Endodermal cell (in vitro differentiated cells): Measurements from ENCODE around the gene DYNLL2. TPM values are rescaled to one million over a fixed set of nuclear protein-coding genes. Genes with fewer than 3 reads are reported as not detected.

ENCODE experiments used
- DNase-seq: peaks from one replicate; pipeline ENCODE4 v3.0.0-alpha.2; 2017
- H3K27ac ChIP-seq: 2 replicates; pipeline ENCODE4 v1.5.1; 2013; ENCODE audit warnings: mild to moderate bottlenecking, low read depth, low read length, moderate library complexity
- H3K27me3 ChIP-seq: 2 replicates; pipeline ENCODE4 v1.6.1; 2013; ENCODE audit warnings: mild to moderate bottlenecking, low read length, moderate library complexity; ENCODE audit not compliant: insufficient read depth, control insufficient read depth, poor library complexity, severe bottlenecking
- H3K36me3 ChIP-seq: 2 replicates; pipeline ENCODE4 v1.7.0; 2013; ENCODE audit warnings: mild to moderate bottlenecking, low read length, moderate library complexity; ENCODE audit not compliant: control insufficient read depth, insufficient read depth
- H3K4me1 ChIP-seq: one replicate; pipeline ENCODE4 v1.7.0; 2013; ENCODE audit warnings: low read length; ENCODE audit not compliant: control insufficient read depth, insufficient read depth
- H3K4me3 ChIP-seq: 2 replicates; pipeline ENCODE4 v1.5.1; 2013; ENCODE audit warnings: mild to moderate bottlenecking, low read length, moderate library complexity
- H3K9ac ChIP-seq: 2 replicates; pipeline ENCODE4 v1.6.1; 2013; ENCODE audit warnings: mild to moderate bottlenecking, low read length, moderate library complexity; ENCODE audit not compliant: poor library complexity, severe bottlenecking; ENCODE audit errors: extremely low read depth
- H3K9me3 ChIP-seq: 2 replicates; pipeline ENCODE4 v1.6.1; 2013; ENCODE audit warnings: mild to moderate bottlenecking, low read length, moderate library complexity; ENCODE audit not compliant: control insufficient read depth
- H3K27ac Mint-ChIP-seq: 2 replicates; pipeline ENCODE4 v1.8.0; 2020; ENCODE audit warnings: mixed read lengths
- H3K27me3 Mint-ChIP-seq: 2 replicates; pipeline ENCODE4 v1.8.0; 2021; ENCODE audit warnings: mild to moderate bottlenecking, mixed read lengths; ENCODE audit not compliant: insufficient read depth
- H3K36me3 Mint-ChIP-seq: 2 replicates; pipeline ENCODE4 v1.8.0; 2020; ENCODE audit warnings: low read depth, mixed read lengths
- H3K4me1 Mint-ChIP-seq: 2 replicates; pipeline ENCODE4 v1.8.0; 2020; ENCODE audit warnings: mixed read lengths
- H3K4me3 Mint-ChIP-seq: 2 replicates; pipeline ENCODE4 v1.8.0; 2020; ENCODE audit warnings: mild to moderate bottlenecking, moderate library complexity, mixed read lengths
- H3K9me3 Mint-ChIP-seq: 2 replicates; pipeline ENCODE4 v1.8.0; 2020; ENCODE audit warnings: mild to moderate bottlenecking, mixed read lengths
- CTCF ChIP-seq: fragments of 200-600 bp; sonication (generic); conservative IDR thresholded peaks from 2 replicates; pipeline ENCODE4 v1.5.0; 2021; ENCODE audit warnings: antibody characterized with exemption, mild to moderate bottlenecking
- WGBS, 2 experiments: methylation state at CpG; one replicate each; pipeline versions ENCODE4 v1.1.5 to v1.1.7; 2013; ENCODE audit warnings: missing lambda C conversion rate in 2 of 2, mixed read lengths in 1 of 2; ENCODE audit not compliant: insufficient coverage in 1 of 2, insufficient read length in 1 of 2; 5-methylcytosine and 5-hydroxymethylcytosine counted together
- total RNA-seq, 2 donors: library from RNA; stranded (reverse); fragmentation: NEBNext Ultra II Directional in 1 of 2; extraction: Animal tissue kit (Norgen Biotek cat#: 25700) in 1 of 2; gene quantifications; 2 replicates in 1 of 2; 3 replicates in 1 of 2; pipeline ENCODE4 v1.2.1, GENCODE V29; 2021

The DYNLL2 gene
- total RNA-seq, 2 donors from 2014 or later: 47.9 to 69.3 TPM

GRCh38 chr17:58119491-58119890 lies 36.3 kb downstream of the DYNLL2 start:
- Histone ChIP-seq H3K27me3 (peaks cover 36% of the 10 kb centered on the region), H3K4me1 (no peaks in the 10 kb centered on the region), H3K9me3 (no peaks in the 10 kb centered on the region), H3K4me3 (no peak overlapping the region), H3K36me3 (no peaks in the 10 kb centered on the region), H3K27ac (no peak overlapping the region), H3K9ac (no peak overlapping the region)
- H3K9me3 Mint-ChIP-seq: no peaks in the 10 kb centered on the region
- H3K27ac Mint-ChIP-seq: no peak overlapping the region
- no peak for TF ChIP-seq CTCF
- WGBS, 2 experiments: 70 to 78% methylated on average over 3 of the region's 3 CpGs
- peaks cover 34% of the 10 kb centered on the region for H3K27me3 Mint-ChIP-seq
- no peaks in the 10 kb centered on the region for H3K4me1 Mint-ChIP-seq
- H3K4me3 Mint-ChIP-seq: no peak overlapping the region
- DNase-seq: no peak
- no peaks in the 10 kb centered on the region for H3K36me3 Mint-ChIP-seq

- WGBS, 2 experiments: 29 to 33% methylated on average over 1 to 7 of the region's 7 CpGs
- no peaks in the 10 kb centered on the region for H3K36me3 ChIP-seq
- no peak overlapping the region for H3K27ac ChIP-seq
- H3K4me1 Mint-ChIP-seq: no peaks in the 10 kb centered on the region
- H3K9me3 ChIP-seq: no peaks in the 10 kb centered on the region
- TF ChIP-seq CTCF: no peak
- H3K9me3 Mint-ChIP-seq: no peaks in the 10 kb centered on the region
- H3K4me3 Mint-ChIP-seq: no peak overlapping the region
- H3K4me1 ChIP-seq: no peaks in the 10 kb centered on the region
- H3K9ac ChIP-seq: no peak overlapping the region
- peaks cover 27% of the 10 kb centered on the region for H3K27me3 Mint-ChIP-seq
- no peak overlapping the region for H3K4me3 ChIP-seq
- peaks cover 32% of the 10 kb centered on the region for H3K27me3 ChIP-seq
- no peaks in the 10 kb centered on the region for H3K36me3 Mint-ChIP-seq
- H3K27ac Mint-ChIP-seq: no peak overlapping the region
- DNase-seq: peak; percentile 92
Measured at GRCh38 chr17:58120195-58120822, 37.1 kb downstream of the DYNLL2 start.

- H3K27ac Mint-ChIP-seq: no peak overlapping the region
- no peaks in the 10 kb centered on the region for H3K4me1 Mint-ChIP-seq
- Histone ChIP-seq H3K9ac (no peak overlapping the region), H3K4me1 (no peaks in the 10 kb centered on the region), H3K9me3 (no peaks in the 10 kb centered on the region), H3K27me3 (peaks cover 36% of the 10 kb centered on the region), H3K36me3 (no peaks in the 10 kb centered on the region), H3K27ac (no peak overlapping the region), H3K4me3 (no peak overlapping the region)
- no peaks in the 10 kb centered on the region for H3K36me3 Mint-ChIP-seq
- TF ChIP-seq CTCF: peak; percentile 76
- no peak overlapping the region for H3K4me3 Mint-ChIP-seq
- H3K9me3 Mint-ChIP-seq: no peaks in the 10 kb centered on the region
- peak; percentile 75 for DNase-seq
- H3K27me3 Mint-ChIP-seq: peaks cover 27% of the 10 kb centered on the region
- 32 to 41% methylated on average over 5 of the region's 5 CpGs for WGBS, 2 experiments
Measured at GRCh38 chr17:58121925-58122324, 38.7 kb downstream of the DYNLL2 start.
